Naive thymus-derived CD4-positive, alpha-beta T cell (primary cell): ENCODE measurements around the gene ANKS3. TPM values are rescaled to one million over a fixed set of nuclear protein-coding genes. Genes with fewer than 3 reads are reported as not detected.

Source experiments
- ATAC-seq: fragments of 150-1000 bp; cut with Tn5 transposase; 2 replicates; pipeline ENCODE4 v1.10.0; 2021; ENCODE audit warnings: mild to moderate bottlenecking, moderate library complexity
- CTCF ChIA-PET: fragments of 350-600 bp; sonication (Branson Sonifier 250); formaldehyde crosslinking; loops from one replicate; lab custom pipeline; 2021; ENCODE audit warnings: antibody characterized with exemption; lab: Charles Lee
- POLR2A ChIA-PET: fragments of 350-600 bp; sonication (Branson Sonifier 250); formaldehyde crosslinking; loops from one replicate; lab custom pipeline; 2021; ENCODE audit warnings: antibody characterized with exemption, inconsistent platforms; lab: Charles Lee
- DNase-seq, 9 donors: peaks; one replicate each; pipeline versions ENCODE4 v3.0.0 to v3.0.0-alpha.2; 2020 to 2022; ENCODE audit warnings: mixed read lengths in 1 of 9
- H3K27ac ChIP-seq: one replicate; pipeline ENCODE4 v1.7.0; 2013; ENCODE audit warnings: mild to moderate bottlenecking, low read depth, low read length, moderate library complexity
- H3K27me3 ChIP-seq, 2 donors: one replicate each; pipeline ENCODE4 v1.7.0; 2013; ENCODE audit warnings: low read length in 2 of 2, mild to moderate bottlenecking in 2 of 2, moderate library complexity in 2 of 2; ENCODE audit not compliant: control insufficient read depth in 2 of 2, insufficient read depth in 2 of 2
- H3K36me3 ChIP-seq, 3 experiments: 1 replicate in 2 of 3; 2 replicates in 1 of 3; pipeline ENCODE4 v1.7.0; 2013; ENCODE audit warnings: low read length in 3 of 3, mild to moderate bottlenecking in 3 of 3, moderate library complexity in 1 of 3; ENCODE audit not compliant: insufficient read depth in 3 of 3, control insufficient read depth in 2 of 3
- H3K4me1 ChIP-seq, 2 donors: one replicate each; pipeline ENCODE4 v1.7.0; 2013; ENCODE audit warnings: low read length in 2 of 2, mild to moderate bottlenecking in 2 of 2, moderate library complexity in 1 of 2; ENCODE audit not compliant: control insufficient read depth in 2 of 2, insufficient read depth in 2 of 2
- H3K4me3 ChIP-seq: 2 replicates; pipeline ENCODE4 v1.7.0; 2013; ENCODE audit warnings: mild to moderate bottlenecking, low read length
- H3K9me3 ChIP-seq, 3 experiments: 1 replicate in 2 of 3; 2 replicates in 1 of 3; pipeline ENCODE4 v1.7.0; 2013; ENCODE audit warnings: low read length in 3 of 3; ENCODE audit not compliant: control insufficient read depth in 2 of 3
- H3K27ac Mint-ChIP-seq, 9 donors: one replicate each; pipeline ENCODE4 v1.8.0; 2020 to 2022; ENCODE audit warnings: mixed read lengths in 9 of 9, mild to moderate bottlenecking in 8 of 9, moderate library complexity in 5 of 9, inconsistent platforms in 2 of 9
- H3K27me3 Mint-ChIP-seq, 5 donors: one replicate each; pipeline ENCODE4 v1.8.0; 2021 to 2022; ENCODE audit warnings: mixed read lengths in 5 of 5, mild to moderate bottlenecking in 1 of 5
- H3K36me3 Mint-ChIP-seq, 5 donors: one replicate each; pipeline ENCODE4 v1.8.0; 2020 to 2022; ENCODE audit warnings: mixed read lengths in 5 of 5, mild to moderate bottlenecking in 3 of 5, inconsistent platforms in 1 of 5
- H3K4me1 Mint-ChIP-seq, 7 donors: one replicate each; pipeline ENCODE4 v1.8.0; 2020 to 2022; ENCODE audit warnings: mixed read lengths in 7 of 7, mild to moderate bottlenecking in 3 of 7, inconsistent platforms in 1 of 7
- H3K4me3 Mint-ChIP-seq, 10 donors: one replicate each; pipeline ENCODE4 v1.8.0; 2020 to 2022; ENCODE audit warnings: mild to moderate bottlenecking in 10 of 10, mixed read lengths in 10 of 10, moderate library complexity in 6 of 10, inconsistent platforms in 2 of 10
- H3K9me3 Mint-ChIP-seq, 11 donors: one replicate each; pipeline ENCODE4 v1.8.0; 2020 to 2022; ENCODE audit warnings: mixed read lengths in 11 of 11, mild to moderate bottlenecking in 4 of 11, inconsistent platforms in 1 of 11, moderate library complexity in 1 of 11
- intact Hi-C, 2 donors: fragments of 100-400 bp; cut with micrococcal nuclease; formaldehyde crosslinking; loops; one replicate each; pipeline ENCODE4 v1.15.1; 2023
- polyA plus RNA-seq, 2 donors: library from polyadenylated mRNA; unstranded; fragments of 300-500 nt; fragmentation: Illumina TruSeq; gene quantifications; one replicate each; pipeline ENCODE4 v1.2.3, GENCODE V29; 2021
- total RNA-seq, 6 experiments: library from RNA in 5 of 6; stranded (reverse) in 5 of 6; gene quantifications; 1 replicate in 5 of 6; 2 replicates in 1 of 6; pipeline ENCODE4 v1.2.3 and lab custom pipeline; 2021 to 2026

The ANKS3 gene
- total and polyA plus RNA-seq, 7 experiments from 2014 or later, result 4.1 to 32.7 (median 21.5) TPM

GRCh38 chr16:4679156-4679849, 54.8 kb downstream of the ANKS3 start:
- H3K36me3 ChIP-seq, result peaks cover 0 to 59% (median 0%) of the 10 kb centered on the region in 3 experiments
- no peak overlapping the region for H3K4me3 ChIP-seq
- H3K4me3 Mint-ChIP-seq, result no peak overlapping the region
- peaks cover 0 to 15% (median 0%) of the 10 kb centered on the region in 5 donors for H3K36me3 Mint-ChIP-seq
- H3K4me1 Mint-ChIP-seq, result peaks cover 30 to 41% (median 35%) of the 10 kb centered on the region in 7 donors
- intact Hi-C loops, result no loop called here
- no peak overlapping the region for H3K27ac ChIP-seq
- H3K4me1 ChIP-seq, result peaks cover 19 to 28% of the 10 kb centered on the region in 2 donors
- peak overlapping the region in 8 of 9 donors; percentile 41 to 98 (median 84) for H3K27ac Mint-ChIP-seq
- H3K9me3 ChIP-seq, result no peaks in the 10 kb centered on the region
- no peak for ATAC-seq
- POLR2A ChIA-PET, result interaction anchor here (0.7 to 1.3 kb wide), 2 partner anchors 14 to 114 kb away, joined by 3 read pairs; partner anchors contain the start of gene NUDT16L1
- H3K27me3 ChIP-seq, result no peaks in the 10 kb centered on the region
- DNase-seq, result no peak
- CTCF ChIA-PET, result interaction anchor here (0.7 kb wide), 1 partner anchor 74 kb away, joined by 3 read pairs; no protein-coding TSS in a partner anchor
- H3K27me3 Mint-ChIP-seq, result no peaks in the 10 kb centered on the region
- H3K9me3 Mint-ChIP-seq, result no peaks in the 10 kb centered on the region

GRCh38 chr16:4678596-4678995, 55.5 kb downstream of the ANKS3 start:
- Histone ChIP-seq H3K27me3 (no peaks in the 10 kb centered on the region), H3K27ac (no peak overlapping the region), H3K4me1 (peaks cover 19 to 28% of the 10 kb centered on the region in 2 donors), H3K4me3 (no peak overlapping the region), H3K9me3 (no peaks in the 10 kb centered on the region), H3K36me3 (peaks cover 0 to 54% (median 0%) of the 10 kb centered on the region in 3 experiments)
- intact Hi-C loops, result no loop called here
- Mint-ChIP-seq H3K36me3 (peaks cover 0 to 15% (median 2%) of the 10 kb centered on the region in 5 donors), H3K4me1 (peaks cover 31 to 41% (median 35%) of the 10 kb centered on the region in 7 donors), H3K9me3 (no peaks in the 10 kb centered on the region), H3K27ac (peak overlapping the region; percentile 57 to 98 (median 81)), H3K4me3 (peak overlapping the region in 1 of 10 donors; percentile 38), H3K27me3 (no peaks in the 10 kb centered on the region)
- DNase-seq (no peak), ATAC-seq (no peak)
- CTCF ChIA-PET, result interaction anchor here (0.7 kb wide), 1 partner anchor 74 kb away, joined by 3 read pairs; no protein-coding TSS in a partner anchor
- POLR2A ChIA-PET, result interaction anchor here (0.7 kb wide), 1 partner anchor 113 kb away, joined by 3 read pairs; no protein-coding TSS in a partner anchor

- no peak overlapping the region for H3K4me3 ChIP-seq
- no peaks in the 10 kb centered on the region for H3K27me3 Mint-ChIP-seq
- H3K36me3 Mint-ChIP-seq, result peaks cover 0 to 18% (median 3%) of the 10 kb centered on the region in 5 donors
- peak overlapping the region; percentile 57 to 98 (median 81) for H3K27ac Mint-ChIP-seq
- no peaks in the 10 kb centered on the region for H3K27me3 ChIP-seq
- peaks cover 31 to 41% (median 35%) of the 10 kb centered on the region in 7 donors for H3K4me1 Mint-ChIP-seq
- intact Hi-C loops, result loop anchor here (2.0 kb wide), 2 partner anchors 15 to 17 kb away; partner anchors contain the start of gene NUDT16L1 (in 1 of the 2)
- H3K27ac ChIP-seq, result peak overlapping the region; percentile 42
- ATAC-seq (no peak), DNase-seq (no peak)
- H3K4me1 ChIP-seq, result peaks cover 19 to 28% of the 10 kb centered on the region in 2 donors
- peaks cover 0 to 53% (median 0%) of the 10 kb centered on the region in 3 experiments for H3K36me3 ChIP-seq
- no peaks in the 10 kb centered on the region for H3K9me3 ChIP-seq
- peak overlapping the region in 3 of 10 donors; percentile 16 to 38 (median 27) for H3K4me3 Mint-ChIP-seq
- no peaks in the 10 kb centered on the region for H3K9me3 Mint-ChIP-seq
- ChIA-PET POLR2A (interaction anchor here (1.0 kb wide), 1 partner anchor 12 kb away, joined by 3 read pairs; no protein-coding TSS in a partner anchor), CTCF (interaction anchor here (0.6 kb wide), 1 partner anchor 93 kb away, joined by 3 read pairs; no protein-coding TSS in a partner anchor)
These were observed 56.1 kb downstream of the ANKS3 start for GRCh38 chr16:4677994-4678393.

- intact Hi-C loops, result loop anchor here (2.0 kb wide), 2 partner anchors 15 to 17 kb away; partner anchors contain the start of gene NUDT16L1 (in 1 of the 2)
- Mint-ChIP-seq H3K36me3 (peaks cover 0 to 18% (median 3%) of the 10 kb centered on the region in 5 donors), H3K9me3 (no peaks in the 10 kb centered on the region), H3K27ac (peak overlapping the region in 8 of 9 donors; percentile 92 to 99 (median 98)), H3K4me3 (peak overlapping the region in 3 of 10 donors; percentile 81 to 86 (median 83)), H3K4me1 (peaks cover 31 to 41% (median 35%) of the 10 kb centered on the region in 7 donors), H3K27me3 (no peaks in the 10 kb centered on the region)
- H3K9me3 ChIP-seq, result no peaks in the 10 kb centered on the region
- no peaks in the 10 kb centered on the region for H3K27me3 ChIP-seq
- peaks cover 0 to 47% (median 0%) of the 10 kb centered on the region in 3 experiments for H3K36me3 ChIP-seq
- H3K4me3 ChIP-seq, result no peak overlapping the region
- no peak for ATAC-seq
- ChIA-PET CTCF (interaction anchor here (0.6 kb wide), 1 partner anchor 92 kb away, joined by 3 read pairs; no protein-coding TSS in a partner anchor), POLR2A (interaction anchor here (0.7 to 1.6 kb wide), 4 partner anchors 11 to 89 kb away, joined by 3 to 10 read pairs (median 4); no protein-coding TSS in a partner anchor)
- H3K27ac ChIP-seq, result peak overlapping the region; percentile 78
- peaks cover 19 to 28% of the 10 kb centered on the region in 2 donors for H3K4me1 ChIP-seq
- no peak for DNase-seq
These were observed 56.7 kb downstream of the ANKS3 start for GRCh38 chr16:4677390-4677789.

- Mint-ChIP-seq H3K9me3 (no peaks in the 10 kb centered on the region), H3K36me3 (peaks cover 0 to 18% (median 3%) of the 10 kb centered on the region in 5 donors), H3K4me1 (peaks cover 31 to 40% (median 35%) of the 10 kb centered on the region in 7 donors), H3K27me3 (no peaks in the 10 kb centered on the region), H3K27ac (peak overlapping the region; percentile 92 to 99 (median 98)), H3K4me3 (peak overlapping the region; percentile 57 to 86 (median 84))
- Histone ChIP-seq H3K27me3 (no peaks in the 10 kb centered on the region), H3K9me3 (no peaks in the 10 kb centered on the region), H3K36me3 (peaks cover 0 to 42% (median 0%) of the 10 kb centered on the region in 3 experiments), H3K4me3 (peak overlapping the region; percentile 32), H3K27ac (peak overlapping the region; percentile 78), H3K4me1 (peaks cover 19 to 28% of the 10 kb centered on the region in 2 donors)
- ATAC-seq (no peak), DNase-seq (no peak)
- CTCF ChIA-PET, result no interaction called here
- intact Hi-C loops, result loop anchor here (1.0 to 2.0 kb wide), 5 partner anchors 12 to 53 kb away; partner anchors contain the start of genes MGRN1 (in 2 of the 2) and NUDT16L1 (in 2 of the 2)
- POLR2A ChIA-PET, result interaction anchor here (0.6 to 1.8 kb wide), 6 partner anchors 9 to 90 kb away, joined by 3 to 10 read pairs (median 4); no protein-coding TSS in a partner anchor
These were observed 57.2 kb downstream of the ANKS3 start for GRCh38 chr16:4676831-4677230.
